Measurements from ENCODE around the gene SRGAP1. TPM values are rescaled to one million over a fixed set of nuclear protein-coding genes. Genes with fewer than 3 reads are reported as not detected.

Gene SRGAP1
- total and polyA plus RNA-seq, 2 of the 4 experiments (the other 2 are of a cell fraction): 10.0 to 10.2 TPM

DNA sequence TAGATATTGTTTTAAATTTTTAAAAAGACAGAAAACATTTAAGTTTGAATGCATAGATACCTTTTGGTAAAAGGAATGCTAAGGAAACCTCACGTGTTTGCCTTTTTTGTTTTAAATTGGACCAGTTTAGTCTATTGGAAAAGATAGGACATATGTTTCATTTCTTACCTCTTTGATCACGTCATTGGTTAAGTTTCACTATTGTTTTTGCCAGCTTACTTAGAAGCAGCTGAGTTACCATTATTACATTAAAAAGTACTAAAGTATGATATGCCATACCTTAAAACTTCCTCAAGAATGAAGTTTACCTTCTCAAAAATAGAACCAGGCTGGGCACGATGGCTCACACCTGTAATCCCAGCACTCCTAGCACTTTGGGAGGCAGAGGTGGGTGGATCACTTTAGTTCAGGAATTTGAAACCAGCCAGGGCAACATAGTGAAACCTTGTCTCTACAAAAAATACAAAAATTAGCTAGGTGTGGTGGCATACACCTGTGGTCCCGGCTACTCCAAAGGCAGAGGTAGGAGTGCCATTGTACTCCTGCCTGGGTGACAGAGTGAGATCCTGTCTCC is 54.4 kb downstream of the SRGAP1 start:
- H3K4me3 ChIP-seq (ENCODE audit: insufficient read depth, low read depth, low read length): no peak overlapping the region

More for the DNA sequence above, 54.4 kb downstream of the SRGAP1 start:
- ChIA-PET CTCF (no interaction called here), POLR2A (ENCODE audit: unreplicated experiment) (no interaction called here)
- no peak overlapping the region for H2BK20ac ChIP-seq (ENCODE audit: low read depth, low read length)
- H3K18ac ChIP-seq (ENCODE audit: low read depth, low read length): no peak overlapping the region
- H3K79me1 ChIP-seq (ENCODE audit: low read depth in 1 of 2, low read length in 2 of 2): peaks cover 7 to 64% of the 10 kb centered on the region in 2 experiments
- H3K27ac ChIP-seq (ENCODE audit: insufficient read depth, low read length): no peak overlapping the region
- no peak overlapping the region for H4K5ac ChIP-seq (ENCODE audit: low read depth, low read length)
- WGBS, 2 experiments (ENCODE audit: extremely low coverage in 2 of 2, insufficient read length in 1 of 2): no CpG with 5 or more reads among the region's 4 CpGs
- BruUV-seq (replicated peaks): no TSS peak
- H4K8ac ChIP-seq (ENCODE audit: low read depth in 2 of 2, low read length in 2 of 2): no peak overlapping the region
- no peak overlapping the region for H3K4ac ChIP-seq (ENCODE audit: low read depth, low read length)
- no peak for DNase-seq
- no peak overlapping the region for H4K91ac ChIP-seq (ENCODE audit: insufficient read depth, low read depth, low read length)
- no peak overlapping the region for H3K14ac ChIP-seq (replicated peaks; ENCODE audit: low read depth, low read length)
- H2BK120ac ChIP-seq (ENCODE audit: low read depth, low read length): no peak overlapping the region
- H3K4me2 ChIP-seq (ENCODE audit: low read depth, low read length): no peak overlapping the region
- no peaks in the 10 kb centered on the region for H3K36me3 ChIP-seq (ENCODE audit: control insufficient read depth, insufficient read depth, low read length)
- in situ Hi-C loops (cut with MboI; ENCODE audit: low sequenced_read_pairs): no loop called here
- no peaks in the 10 kb centered on the region for H3K9me3 ChIP-seq (ENCODE audit: control insufficient read depth, insufficient read depth, low read length)
- no peak overlapping the region for H2BK15ac ChIP-seq (ENCODE audit: low read depth, low read length)
- ATAC-seq (ENCODE audit: low read depth): no peak
- peaks cover 10% of the 10 kb centered on the region for H3K9me1 ChIP-seq (ENCODE audit: insufficient read depth, low read length)
- H3K4me1 ChIP-seq (ENCODE audit: control insufficient read depth, insufficient read depth, low read length): peaks cover 10% of the 10 kb centered on the region
- dilution Hi-C loops (cut with HindIII; ENCODE audit: low sequenced_read_pairs, unreplicated experiment): no loop called here
- TF ChIP-seq RFX5 (IDR thresholded peaks at IDR 0.05; ENCODE audit: low read depth, low read length): no peak
- TF ChIP-seq RCOR1 (IDR thresholded peaks at IDR 0.05; ENCODE audit: insufficient replicate concordance, low read length): no peak
- TF ChIP-seq, protein P1, sequence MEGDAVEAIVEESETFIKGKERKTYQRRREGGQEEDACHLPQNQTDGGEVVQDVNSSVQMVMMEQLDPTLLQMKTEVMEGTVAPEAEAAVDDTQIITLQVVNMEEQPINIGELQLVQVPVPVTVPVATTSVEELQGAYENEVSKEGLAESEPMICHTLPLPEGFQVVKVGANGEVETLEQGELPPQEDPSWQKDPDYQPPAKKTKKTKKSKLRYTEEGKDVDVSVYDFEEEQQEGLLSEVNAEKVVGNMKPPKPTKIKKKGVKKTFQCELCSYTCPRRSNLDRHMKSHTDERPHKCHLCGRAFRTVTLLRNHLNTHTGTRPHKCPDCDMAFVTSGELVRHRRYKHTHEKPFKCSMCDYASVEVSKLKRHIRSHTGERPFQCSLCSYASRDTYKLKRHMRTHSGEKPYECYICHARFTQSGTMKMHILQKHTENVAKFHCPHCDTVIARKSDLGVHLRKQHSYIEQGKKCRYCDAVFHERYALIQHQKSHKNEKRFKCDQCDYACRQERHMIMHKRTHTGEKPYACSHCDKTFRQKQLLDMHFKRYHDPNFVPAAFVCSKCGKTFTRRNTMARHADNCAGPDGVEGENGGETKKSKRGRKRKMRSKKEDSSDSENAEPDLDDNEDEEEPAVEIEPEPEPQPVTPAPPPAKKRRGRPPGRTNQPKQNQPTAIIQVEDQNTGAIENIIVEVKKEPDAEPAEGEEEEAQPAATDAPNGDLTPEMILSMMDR (conservative IDR thresholded peaks at IDR 0.05; ENCODE audit: low read depth, low read length): no peak
- no peak for TF ChIP-seq NFE2L2 (IDR thresholded peaks at IDR 0.05; ENCODE audit: low read depth, low read length)
- no peak for TF ChIP-seq CEBPB (IDR thresholded peaks at IDR 0.05; ENCODE audit: low read depth, low read length)
- TF ChIP-seq CHD1 (IDR thresholded peaks at IDR 0.05; ENCODE audit: low read depth, low read length): no peak
- TF ChIP-seq MAZ (IDR thresholded peaks at IDR 0.05; ENCODE audit: borderline replicate concordance, low read depth, low read length): no peak
- TF ChIP-seq POLR2A (IDR thresholded peaks at IDR 0.05; ENCODE audit: low read depth, low read length): no peak
- H3K9ac ChIP-seq (ENCODE audit: low read depth, low read length): no peak overlapping the region
- H2BK5ac ChIP-seq (ENCODE audit: low read depth, low read length, poor library complexity, severe bottlenecking): no peak overlapping the region
- no peak overlapping the region for H3K23ac ChIP-seq (ENCODE audit: low read depth, low read length)
- intact Hi-C loops (cut with micrococcal nuclease): loop anchor here (2.0 kb wide), 1 partner anchor 44 kb away; no protein-coding TSS in a partner anchor
- no peak overlapping the region for H3K56ac ChIP-seq (ENCODE audit: extremely low read depth, insufficient read depth, low read length)
- H2AK9ac ChIP-seq (replicated peaks; ENCODE audit: low read depth, low read length, poor library complexity): no peak overlapping the region
- H2AK5ac ChIP-seq (ENCODE audit: low read depth, low read length): no peak overlapping the region
- H3K27me3 ChIP-seq (ENCODE audit: control insufficient read depth, insufficient read depth, low read length): no peaks in the 10 kb centered on the region
- peaks cover 67% of the 10 kb centered on the region for H4K20me1 ChIP-seq (ENCODE audit: insufficient read depth, low read length)
- H2AFZ ChIP-seq (replicated peaks; ENCODE audit: low read length, poor library complexity): no peak overlapping the region
